ENCODE data around the gene SLC46A1.

SLC46A1 gene

DNA sequence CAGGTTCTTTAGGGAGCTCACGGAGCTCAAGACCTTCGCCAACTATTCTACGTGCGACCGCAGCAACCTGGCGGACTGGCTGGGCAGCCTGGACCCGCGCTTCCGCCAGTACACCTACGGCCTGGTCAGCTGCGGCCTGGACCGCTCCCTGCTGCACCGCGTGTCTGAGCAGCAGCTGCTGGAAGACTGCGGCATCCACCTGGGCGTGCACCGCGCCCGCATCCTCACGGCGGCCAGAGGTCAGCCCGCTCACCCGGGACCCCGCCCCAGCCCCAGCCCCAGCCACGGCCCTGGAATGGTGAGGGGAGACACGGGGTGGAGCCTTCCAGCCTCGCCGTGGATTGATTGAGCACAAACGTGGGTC lies 21.0 kb downstream of the SLC46A1 start:
- no peaks in the 10 kb centered on the region for H3K36me3 ChIP-seq (ENCODE audit: control insufficient read depth, insufficient read depth, low read length)
- H3K4me3 ChIP-seq (ENCODE audit: insufficient read depth, low read depth, low read length): peak overlapping the region; percentile 28
- no peak overlapping the region for H3K27ac ChIP-seq (ENCODE audit: insufficient read depth, low read depth, low read length, poor library complexity, severe bottlenecking)
- H3K27me3 ChIP-seq (ENCODE audit: control insufficient read depth, insufficient read depth, low read length, poor library complexity, severe bottlenecking): peaks cover 68% of the 10 kb centered on the region
- H3K9me3 ChIP-seq (ENCODE audit: control insufficient read depth, low read length): no peaks in the 10 kb centered on the region
- no peaks in the 10 kb centered on the region for H3K4me1 ChIP-seq (ENCODE audit: control insufficient read depth, insufficient read depth, low read length)
- WGBS, 2 experiments: 28 to 31% methylated on average over 29 of the region's 29 CpGs

DNA sequence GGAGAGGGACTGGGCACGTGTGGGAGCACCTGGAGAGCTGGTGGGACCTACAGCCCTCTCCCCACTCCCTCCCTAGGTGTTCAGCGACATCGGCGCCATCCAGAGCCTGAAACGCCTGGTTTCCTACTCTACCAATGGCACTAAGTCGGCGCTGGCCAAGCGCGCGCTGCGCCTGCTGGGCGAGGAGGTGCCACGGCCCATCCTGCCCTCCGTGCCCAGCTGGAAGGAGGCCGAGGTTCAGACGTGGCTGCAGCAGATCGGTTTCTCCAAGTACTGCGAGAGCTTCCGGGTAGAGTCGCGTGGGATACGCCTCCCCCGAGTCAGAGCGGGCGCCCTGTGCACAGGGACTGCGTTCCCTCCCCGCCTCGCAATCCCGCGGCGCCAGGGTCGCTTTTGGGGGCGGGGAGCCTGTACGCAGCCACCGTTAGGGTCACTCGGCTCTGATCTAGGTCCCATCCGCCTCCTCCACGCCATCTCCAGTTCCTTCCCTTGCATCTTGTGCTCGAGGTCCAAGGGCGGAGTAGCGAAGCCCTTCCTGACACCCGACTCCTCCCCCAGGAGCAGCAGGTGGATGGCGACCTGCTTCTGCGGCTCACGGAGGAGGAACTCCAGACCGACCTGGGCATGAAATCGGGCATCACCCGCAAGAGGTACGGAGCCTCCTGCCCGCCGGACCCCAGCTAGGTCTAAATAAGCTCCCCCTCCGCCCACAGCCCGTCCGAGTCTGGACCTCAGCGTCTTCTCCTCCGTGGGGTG lies 21.6 kb downstream of the SLC46A1 start:
- H3K27me3 ChIP-seq (ENCODE audit: control insufficient read depth, insufficient read depth, low read length, poor library complexity, severe bottlenecking): peaks cover 73% of the 10 kb centered on the region
- no peaks in the 10 kb centered on the region for H3K36me3 ChIP-seq (ENCODE audit: control insufficient read depth, insufficient read depth, low read length)
- no peaks in the 10 kb centered on the region for H3K4me1 ChIP-seq (ENCODE audit: control insufficient read depth, insufficient read depth, low read length)
- H3K27ac ChIP-seq (ENCODE audit: insufficient read depth, low read depth, low read length, poor library complexity, severe bottlenecking): no peak overlapping the region
- 4 to 5% methylated on average over 56 of the region's 56 CpGs for WGBS, 2 experiments
- H3K4me3 ChIP-seq (ENCODE audit: insufficient read depth, low read depth, low read length): peak overlapping the region; percentile 28
- no peaks in the 10 kb centered on the region for H3K9me3 ChIP-seq (ENCODE audit: control insufficient read depth, low read length)

DNA sequence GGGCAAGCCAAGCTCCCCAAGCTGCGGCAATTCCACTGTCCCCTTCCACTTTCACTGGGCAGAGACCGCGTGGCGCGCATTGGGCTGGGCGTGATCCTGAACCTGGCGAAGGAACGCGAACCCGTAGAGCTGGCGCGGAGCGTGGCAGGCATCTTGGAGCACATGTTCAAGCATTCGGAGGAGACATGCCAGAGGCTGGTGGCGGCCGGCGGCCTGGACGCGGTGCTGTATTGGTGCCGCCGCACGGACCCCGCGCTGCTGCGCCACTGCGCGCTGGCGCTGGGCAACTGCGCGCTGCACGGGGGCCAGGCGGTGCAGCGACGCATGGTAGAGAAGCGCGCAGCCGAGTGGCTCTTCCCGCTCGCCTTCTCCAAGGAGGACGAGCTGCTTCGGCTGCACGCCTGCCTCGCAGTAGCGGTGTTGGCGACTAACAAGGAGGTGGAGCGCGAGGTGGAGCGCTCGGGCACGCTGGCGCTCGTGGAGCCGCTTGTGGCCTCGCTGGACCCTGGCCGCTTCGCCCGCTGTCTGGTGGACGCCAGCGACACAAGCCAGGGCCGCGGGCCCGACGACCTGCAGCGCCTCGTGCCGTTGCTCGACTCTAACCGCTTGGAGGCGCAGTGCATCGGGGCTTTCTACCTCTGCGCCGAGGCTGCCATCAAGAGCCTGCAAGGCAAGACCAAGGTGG lies 24.7 kb downstream of the SLC46A1 start:
- peaks cover 69% of the 10 kb centered on the region for H3K27me3 ChIP-seq (ENCODE audit: control insufficient read depth, insufficient read depth, low read length, poor library complexity, severe bottlenecking)

DNA sequence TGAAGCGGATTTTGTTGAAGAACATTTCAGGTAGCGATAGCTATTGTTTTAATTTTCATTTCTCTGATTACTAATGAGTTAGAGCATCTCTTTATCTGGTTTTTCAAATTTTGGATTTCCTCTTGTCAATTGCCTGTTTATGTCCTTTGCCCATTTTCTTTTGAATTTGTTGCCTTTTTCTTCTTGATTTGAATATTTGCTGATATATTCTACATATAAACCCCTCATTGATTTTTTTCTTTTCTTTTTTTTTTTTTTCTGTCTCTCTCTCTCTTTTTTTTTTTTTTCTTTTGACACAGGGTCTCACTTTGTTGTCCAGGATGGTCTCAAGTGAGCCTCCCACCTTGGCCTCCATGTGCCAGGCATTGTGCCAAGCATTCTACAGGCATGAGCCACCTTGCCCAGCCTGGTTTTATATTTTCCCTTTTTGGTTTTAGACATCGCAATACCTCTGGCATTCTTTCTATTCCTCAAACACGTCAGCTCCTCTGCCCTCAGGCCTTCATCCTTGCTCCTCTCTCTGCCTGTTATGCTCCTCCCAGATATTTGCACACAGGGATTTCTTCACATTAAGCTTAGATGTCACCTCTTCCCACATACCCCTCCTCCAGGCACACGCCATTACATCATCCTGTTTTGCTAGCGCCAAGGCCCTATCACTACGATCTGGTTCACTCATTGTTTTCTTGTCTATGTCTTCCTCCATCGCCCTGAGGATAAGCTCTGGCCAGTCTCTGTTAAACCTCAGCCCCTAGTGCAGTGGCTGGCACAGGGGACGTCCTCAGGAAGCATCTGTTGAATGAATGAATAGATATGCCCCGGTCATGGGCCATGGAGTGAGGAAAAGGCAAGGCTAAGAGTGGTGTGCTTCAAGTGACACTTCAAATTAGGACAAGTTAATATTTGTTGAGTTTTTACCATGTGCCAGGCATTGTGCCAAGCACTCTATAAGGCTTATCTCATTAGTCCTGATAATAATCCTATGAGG lies 25.9 kb downstream of the SLC46A1 start:
- Histone ChIP-seq H3K4me3 (ENCODE audit: insufficient read depth, low read depth, low read length) (no peak overlapping the region), H3K9me3 (ENCODE audit: control insufficient read depth, low read length) (no peaks in the 10 kb centered on the region), H3K27ac (ENCODE audit: insufficient read depth, low read depth, low read length, poor library complexity, severe bottlenecking) (no peak overlapping the region), H3K27me3 (ENCODE audit: control insufficient read depth, insufficient read depth, low read length, poor library complexity, severe bottlenecking) (peaks cover 57% of the 10 kb centered on the region), H3K4me1 (ENCODE audit: control insufficient read depth, insufficient read depth, low read length) (no peaks in the 10 kb centered on the region), H3K36me3 (ENCODE audit: control insufficient read depth, insufficient read depth, low read length) (no peaks in the 10 kb centered on the region)
- WGBS, 2 experiments: 89 to 90% methylated on average over 10 of the region's 10 CpGs

More for the DNA sequence above, 24.7 kb downstream of the SLC46A1 start:
- Histone ChIP-seq H3K36me3 (ENCODE audit: control insufficient read depth, insufficient read depth, low read length) (no peaks in the 10 kb centered on the region), H3K9me3 (ENCODE audit: control insufficient read depth, low read length) (no peaks in the 10 kb centered on the region), H3K4me3 (ENCODE audit: insufficient read depth, low read depth, low read length) (no peak overlapping the region), H3K27ac (ENCODE audit: insufficient read depth, low read depth, low read length, poor library complexity, severe bottlenecking) (no peak overlapping the region), H3K4me1 (ENCODE audit: control insufficient read depth, insufficient read depth, low read length) (no peaks in the 10 kb centered on the region)
- 25 to 27% methylated on average over 72 of the region's 72 CpGs for WGBS, 2 experiments

DNA sequence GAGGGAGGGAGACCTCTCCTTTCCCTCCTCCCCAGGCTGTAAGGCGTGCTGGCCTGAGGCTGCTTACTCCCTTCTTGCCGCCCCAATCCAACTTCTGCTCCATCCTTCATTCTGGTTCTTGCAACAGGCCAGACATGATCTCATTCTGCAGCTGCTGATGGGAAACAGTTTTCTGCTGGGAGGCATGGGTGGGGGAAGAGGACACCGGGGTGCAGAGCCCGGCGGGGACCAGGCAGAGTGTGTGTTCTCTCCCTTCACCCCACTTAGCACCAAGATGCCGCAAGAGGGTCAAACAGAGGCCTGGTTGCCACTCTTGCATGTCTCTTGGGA lies 33.1 kb downstream of the SLC46A1 start:
- Histone ChIP-seq H3K27ac (ENCODE audit: insufficient read depth, low read depth, low read length, poor library complexity, severe bottlenecking) (no peak overlapping the region), H3K27me3 (ENCODE audit: control insufficient read depth, insufficient read depth, low read length, poor library complexity, severe bottlenecking) (peaks cover 34% of the 10 kb centered on the region), H3K9me3 (ENCODE audit: control insufficient read depth, low read length) (no peaks in the 10 kb centered on the region), H3K4me3 (ENCODE audit: insufficient read depth, low read depth, low read length) (no peak overlapping the region), H3K4me1 (ENCODE audit: control insufficient read depth, insufficient read depth, low read length) (peaks cover 13% of the 10 kb centered on the region), H3K36me3 (ENCODE audit: control insufficient read depth, insufficient read depth, low read length) (no peaks in the 10 kb centered on the region)
- WGBS, 2 experiments: 90% methylated on average over 6 of the region's 6 CpGs

DNA sequence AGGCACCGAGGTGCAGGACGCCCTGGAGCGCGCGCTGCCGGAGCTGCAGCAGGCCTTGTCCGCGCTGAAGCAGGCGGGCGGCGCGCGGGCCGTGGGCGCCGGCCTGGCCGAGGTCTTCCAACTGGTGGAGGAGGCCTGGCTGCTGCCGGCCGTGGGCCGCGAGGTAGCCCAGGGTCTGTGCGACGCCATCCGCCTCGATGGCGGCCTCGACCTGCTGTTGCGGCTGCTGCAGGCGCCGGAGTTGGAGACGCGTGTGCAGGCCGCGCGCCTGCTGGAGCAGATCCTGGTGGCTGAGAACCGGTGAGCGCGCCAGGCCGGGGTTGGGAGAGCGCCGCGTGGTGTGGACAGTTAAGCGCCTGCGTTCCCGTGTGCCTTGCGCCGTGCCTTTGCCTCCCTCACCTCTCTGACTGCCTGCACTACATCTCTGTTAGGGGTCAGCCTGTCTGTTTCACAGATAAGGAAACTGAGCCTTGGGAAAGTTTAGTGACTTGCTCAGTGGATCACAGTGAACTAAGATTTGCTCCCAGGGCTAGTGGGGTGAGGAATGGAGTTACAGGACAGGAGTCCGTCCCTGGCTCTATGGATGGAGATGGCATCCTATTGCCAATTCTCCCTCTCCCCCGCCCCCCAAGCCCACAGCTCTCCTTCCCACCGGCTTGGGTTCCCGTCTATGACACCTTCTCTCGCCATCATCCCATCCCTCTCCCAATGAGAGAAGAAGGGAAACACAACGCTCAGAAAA lies 33.6 kb downstream of the SLC46A1 start:
- Histone ChIP-seq H3K4me3 (ENCODE audit: insufficient read depth, low read depth, low read length) (peak overlapping the region; percentile 46), H3K27me3 (ENCODE audit: control insufficient read depth, insufficient read depth, low read length, poor library complexity, severe bottlenecking) (peaks cover 34% of the 10 kb centered on the region)

DNA sequence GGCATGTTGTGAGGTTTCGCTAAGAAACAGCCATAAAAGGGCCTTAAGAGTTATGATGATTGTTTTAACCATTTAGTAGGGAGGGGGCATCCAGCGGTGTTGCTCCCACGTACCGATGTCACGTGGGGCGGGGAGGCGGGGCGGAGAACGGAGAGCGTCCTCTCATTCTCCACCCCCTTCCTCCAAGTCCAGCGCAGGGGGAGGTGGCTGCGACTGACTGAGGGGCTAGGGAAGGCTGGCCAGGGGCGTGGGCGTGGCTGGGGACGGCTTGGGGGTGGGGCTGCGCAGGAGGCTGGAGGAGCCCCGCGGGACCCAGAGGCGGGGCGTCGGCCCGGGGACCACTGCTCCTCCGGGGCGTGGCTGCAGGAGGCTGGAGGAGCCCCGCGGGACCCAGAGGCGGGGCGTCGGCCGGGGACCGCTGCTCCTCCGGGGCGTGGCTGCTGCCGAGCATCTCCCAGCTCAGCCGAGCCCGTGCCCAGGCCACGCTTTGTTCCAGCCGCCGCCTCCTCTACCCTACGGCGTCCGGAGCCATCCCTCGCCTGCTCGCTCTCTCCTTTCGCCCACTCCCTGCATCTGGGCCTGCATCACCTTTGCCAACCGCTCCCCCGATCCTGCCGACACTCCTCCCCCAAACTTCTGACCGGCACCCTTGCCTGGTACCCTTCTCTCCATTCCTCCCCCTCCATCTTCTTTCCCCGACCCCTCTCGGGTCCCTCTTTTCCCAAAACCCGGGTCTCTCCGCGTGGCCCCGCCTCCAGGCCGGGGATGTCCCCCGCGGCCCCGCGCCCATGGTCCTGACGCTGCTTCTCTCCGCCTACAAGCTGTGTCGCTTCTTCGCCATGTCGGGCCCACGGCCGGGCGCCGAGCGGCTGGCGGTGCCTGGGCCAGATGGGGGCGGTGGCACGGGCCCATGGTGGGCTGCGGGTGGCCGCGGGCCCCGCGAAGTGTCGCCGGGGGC lies 34.5 kb downstream of the SLC46A1 start, which contains the start of gene SARM1:
Gene SARM1, plus strand, starts transcription at position 450 of the 958 bp plus-strand sequence. Its CDS starts 339 bp downstream, at position 789.
- Histone ChIP-seq H3K4me3 (ENCODE audit: insufficient read depth, low read depth, low read length) (peak within 1 kb of the TSS; percentile 46), H3K27me3 (ENCODE audit: control insufficient read depth, insufficient read depth, low read length, poor library complexity, severe bottlenecking) (peaks cover 34% of the 10 kb centered on the region), H3K27ac (ENCODE audit: insufficient read depth, low read depth, low read length, poor library complexity, severe bottlenecking) (peak within 1 kb of the TSS; percentile 56), H3K9me3 (ENCODE audit: control insufficient read depth, low read length) (no peaks in the 10 kb centered on the region), H3K4me1 (ENCODE audit: control insufficient read depth, insufficient read depth, low read length) (peaks cover 13% of the 10 kb centered on the region), H3K36me3 (ENCODE audit: control insufficient read depth, insufficient read depth, low read length) (no peaks in the 10 kb centered on the region)
- 0 to 1% methylated on average over 80 of the region's 80 CpGs for WGBS, 2 experiments

More for the DNA sequence above, 33.6 kb downstream of the SLC46A1 start:
- no peak overlapping the region for H3K27ac ChIP-seq (ENCODE audit: insufficient read depth, low read depth, low read length, poor library complexity, severe bottlenecking)
- no peaks in the 10 kb centered on the region for H3K36me3 ChIP-seq (ENCODE audit: control insufficient read depth, insufficient read depth, low read length)
- H3K9me3 ChIP-seq (ENCODE audit: control insufficient read depth, low read length): no peaks in the 10 kb centered on the region
- H3K4me1 ChIP-seq (ENCODE audit: control insufficient read depth, insufficient read depth, low read length): peaks cover 13% of the 10 kb centered on the region
- 12 to 14% methylated on average over 53 of the region's 53 CpGs for WGBS, 2 experiments

DNA sequence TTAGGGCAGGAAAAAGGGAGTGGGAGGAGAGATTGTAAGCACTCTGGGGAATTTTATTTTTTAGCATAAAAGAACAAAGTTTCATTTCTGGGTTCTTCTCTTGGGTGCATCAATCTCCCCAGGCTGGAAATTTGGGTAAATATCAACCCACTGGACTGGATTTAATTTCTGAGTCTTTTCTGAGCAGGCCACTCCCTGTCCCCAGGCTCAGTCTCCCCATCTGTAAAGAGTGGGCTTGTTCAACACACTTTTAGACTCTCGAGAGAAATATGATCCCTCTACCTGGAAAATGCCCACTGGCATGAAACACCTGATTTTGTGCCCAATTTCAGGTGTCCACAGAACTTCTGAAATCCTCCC lies 35.3 kb downstream of the SLC46A1 start:
- H3K4me3 ChIP-seq (ENCODE audit: insufficient read depth, low read depth, low read length): no peak overlapping the region
- peaks cover 13% of the 10 kb centered on the region for H3K4me1 ChIP-seq (ENCODE audit: control insufficient read depth, insufficient read depth, low read length)
- no peaks in the 10 kb centered on the region for H3K9me3 ChIP-seq (ENCODE audit: control insufficient read depth, low read length)
- no peaks in the 10 kb centered on the region for H3K36me3 ChIP-seq (ENCODE audit: control insufficient read depth, insufficient read depth, low read length)
- peak overlapping the region; percentile 56 for H3K27ac ChIP-seq (ENCODE audit: insufficient read depth, low read depth, low read length, poor library complexity, severe bottlenecking)
- WGBS, 2 experiments: 88 to 96% methylated on average over 1 of the region's 1 CpG
- peaks cover 34% of the 10 kb centered on the region for H3K27me3 ChIP-seq (ENCODE audit: control insufficient read depth, insufficient read depth, low read length, poor library complexity, severe bottlenecking)
